H1 (cell line): ENCODE measurements around the gene ASH1L. TPM values are rescaled to one million over a fixed set of nuclear protein-coding genes. Genes with fewer than 3 reads are reported as not detected.

Source experiments
- BACH1 ChIP-seq: IDR thresholded peaks from 2 replicates; pipeline ENCODE4 v1.6.1; 2012; ENCODE audit warnings: low read length, improper control_type of control experiment
- KDM1A ChIP-seq: fragments of 200-600, 300-600 bp; sonication (generic); IDR thresholded peaks from 2 replicates; pipeline ENCODE4 v1.7.1; 2016; ENCODE audit warnings: mild to moderate bottlenecking, low read length, borderline replicate concordance
- MAX ChIP-seq: IDR thresholded peaks from 2 replicates; pipeline ENCODE4 v1.6.1; 2012; ENCODE audit warnings: inconsistent platforms
- RXRA ChIP-seq: IDR thresholded peaks from 2 replicates; pipeline ENCODE4 v1.6.1; 2011; ENCODE audit warnings: low read depth, mild to moderate bottlenecking, low read length, moderate library complexity; ENCODE audit not compliant: insufficient read depth
- SAP30 ChIP-seq: fragments of 300-600 bp; sonication (generic); IDR thresholded peaks from 2 replicates; pipeline ENCODE4 v1.7.1; 2012; ENCODE audit warnings: low read length, moderate library complexity, mild to moderate bottlenecking, inconsistent platforms; ENCODE audit not compliant: insufficient read depth, insufficient replicate concordance
- SIN3A ChIP-seq, 2 experiments: IDR thresholded peaks in 1 of 2; conservative IDR thresholded peaks in 1 of 2; 2 replicates each; pipeline ENCODE4 v1.6.1; 2011 to 2012; ENCODE audit warnings: low read length in 2 of 2, improper control_type of control experiment in 1 of 2, low read depth in 1 of 2, mild to moderate bottlenecking in 1 of 2
- TAF1 ChIP-seq: IDR thresholded peaks from 2 replicates; pipeline ENCODE4 v1.6.1; 2011; ENCODE audit warnings: mild to moderate bottlenecking, low read depth, low read length
- polyA plus RNA-seq, 7 experiments: library from polyadenylated mRNA; depleted of rRNA in 3 of 7; stranded (reverse) in 5 of 7; unstranded in 2 of 7; fragments of >200 nt in 5 of 7; fragments of 200-250 nt in 2 of 7; gene quantifications; 1 replicate in 5 of 7; 2 replicates in 1 of 7; 4 replicates in 1 of 7; pipeline versions ENCODE4 v1.2.1 to v1.2.3, GENCODE V29; 2011 to 2013; ENCODE audit warnings: missing spikeins in 2 of 7, mixed read lengths in 2 of 7
- total RNA-seq: library from RNA; stranded (reverse); fragmentation: NEBNext Ultra II Directional; extraction: Animal tissue kit (Norgen Biotek cat#: 25700); gene quantifications from 2 replicates; pipeline ENCODE4 v1.2.1, GENCODE V29; 2021
- TF ChIP-seq, protein P1 (sequence below): fragments of 300-600 bp; sonication (generic); IDR thresholded peaks from 2 replicates; pipeline ENCODE4 v1.7.1; 2012; ENCODE audit warnings: low read length, moderate library complexity, mild to moderate bottlenecking, inconsistent platforms; ENCODE audit not compliant: insufficient replicate concordance

Gene ASH1L
- total and polyA plus RNA-seq, 2 of the 8 experiments (the other 6 are each of a cell fraction or from before 2014, with no cell fraction given), result 7.5 to 27.6 TPM

- TF ChIP-seq, protein P1, sequence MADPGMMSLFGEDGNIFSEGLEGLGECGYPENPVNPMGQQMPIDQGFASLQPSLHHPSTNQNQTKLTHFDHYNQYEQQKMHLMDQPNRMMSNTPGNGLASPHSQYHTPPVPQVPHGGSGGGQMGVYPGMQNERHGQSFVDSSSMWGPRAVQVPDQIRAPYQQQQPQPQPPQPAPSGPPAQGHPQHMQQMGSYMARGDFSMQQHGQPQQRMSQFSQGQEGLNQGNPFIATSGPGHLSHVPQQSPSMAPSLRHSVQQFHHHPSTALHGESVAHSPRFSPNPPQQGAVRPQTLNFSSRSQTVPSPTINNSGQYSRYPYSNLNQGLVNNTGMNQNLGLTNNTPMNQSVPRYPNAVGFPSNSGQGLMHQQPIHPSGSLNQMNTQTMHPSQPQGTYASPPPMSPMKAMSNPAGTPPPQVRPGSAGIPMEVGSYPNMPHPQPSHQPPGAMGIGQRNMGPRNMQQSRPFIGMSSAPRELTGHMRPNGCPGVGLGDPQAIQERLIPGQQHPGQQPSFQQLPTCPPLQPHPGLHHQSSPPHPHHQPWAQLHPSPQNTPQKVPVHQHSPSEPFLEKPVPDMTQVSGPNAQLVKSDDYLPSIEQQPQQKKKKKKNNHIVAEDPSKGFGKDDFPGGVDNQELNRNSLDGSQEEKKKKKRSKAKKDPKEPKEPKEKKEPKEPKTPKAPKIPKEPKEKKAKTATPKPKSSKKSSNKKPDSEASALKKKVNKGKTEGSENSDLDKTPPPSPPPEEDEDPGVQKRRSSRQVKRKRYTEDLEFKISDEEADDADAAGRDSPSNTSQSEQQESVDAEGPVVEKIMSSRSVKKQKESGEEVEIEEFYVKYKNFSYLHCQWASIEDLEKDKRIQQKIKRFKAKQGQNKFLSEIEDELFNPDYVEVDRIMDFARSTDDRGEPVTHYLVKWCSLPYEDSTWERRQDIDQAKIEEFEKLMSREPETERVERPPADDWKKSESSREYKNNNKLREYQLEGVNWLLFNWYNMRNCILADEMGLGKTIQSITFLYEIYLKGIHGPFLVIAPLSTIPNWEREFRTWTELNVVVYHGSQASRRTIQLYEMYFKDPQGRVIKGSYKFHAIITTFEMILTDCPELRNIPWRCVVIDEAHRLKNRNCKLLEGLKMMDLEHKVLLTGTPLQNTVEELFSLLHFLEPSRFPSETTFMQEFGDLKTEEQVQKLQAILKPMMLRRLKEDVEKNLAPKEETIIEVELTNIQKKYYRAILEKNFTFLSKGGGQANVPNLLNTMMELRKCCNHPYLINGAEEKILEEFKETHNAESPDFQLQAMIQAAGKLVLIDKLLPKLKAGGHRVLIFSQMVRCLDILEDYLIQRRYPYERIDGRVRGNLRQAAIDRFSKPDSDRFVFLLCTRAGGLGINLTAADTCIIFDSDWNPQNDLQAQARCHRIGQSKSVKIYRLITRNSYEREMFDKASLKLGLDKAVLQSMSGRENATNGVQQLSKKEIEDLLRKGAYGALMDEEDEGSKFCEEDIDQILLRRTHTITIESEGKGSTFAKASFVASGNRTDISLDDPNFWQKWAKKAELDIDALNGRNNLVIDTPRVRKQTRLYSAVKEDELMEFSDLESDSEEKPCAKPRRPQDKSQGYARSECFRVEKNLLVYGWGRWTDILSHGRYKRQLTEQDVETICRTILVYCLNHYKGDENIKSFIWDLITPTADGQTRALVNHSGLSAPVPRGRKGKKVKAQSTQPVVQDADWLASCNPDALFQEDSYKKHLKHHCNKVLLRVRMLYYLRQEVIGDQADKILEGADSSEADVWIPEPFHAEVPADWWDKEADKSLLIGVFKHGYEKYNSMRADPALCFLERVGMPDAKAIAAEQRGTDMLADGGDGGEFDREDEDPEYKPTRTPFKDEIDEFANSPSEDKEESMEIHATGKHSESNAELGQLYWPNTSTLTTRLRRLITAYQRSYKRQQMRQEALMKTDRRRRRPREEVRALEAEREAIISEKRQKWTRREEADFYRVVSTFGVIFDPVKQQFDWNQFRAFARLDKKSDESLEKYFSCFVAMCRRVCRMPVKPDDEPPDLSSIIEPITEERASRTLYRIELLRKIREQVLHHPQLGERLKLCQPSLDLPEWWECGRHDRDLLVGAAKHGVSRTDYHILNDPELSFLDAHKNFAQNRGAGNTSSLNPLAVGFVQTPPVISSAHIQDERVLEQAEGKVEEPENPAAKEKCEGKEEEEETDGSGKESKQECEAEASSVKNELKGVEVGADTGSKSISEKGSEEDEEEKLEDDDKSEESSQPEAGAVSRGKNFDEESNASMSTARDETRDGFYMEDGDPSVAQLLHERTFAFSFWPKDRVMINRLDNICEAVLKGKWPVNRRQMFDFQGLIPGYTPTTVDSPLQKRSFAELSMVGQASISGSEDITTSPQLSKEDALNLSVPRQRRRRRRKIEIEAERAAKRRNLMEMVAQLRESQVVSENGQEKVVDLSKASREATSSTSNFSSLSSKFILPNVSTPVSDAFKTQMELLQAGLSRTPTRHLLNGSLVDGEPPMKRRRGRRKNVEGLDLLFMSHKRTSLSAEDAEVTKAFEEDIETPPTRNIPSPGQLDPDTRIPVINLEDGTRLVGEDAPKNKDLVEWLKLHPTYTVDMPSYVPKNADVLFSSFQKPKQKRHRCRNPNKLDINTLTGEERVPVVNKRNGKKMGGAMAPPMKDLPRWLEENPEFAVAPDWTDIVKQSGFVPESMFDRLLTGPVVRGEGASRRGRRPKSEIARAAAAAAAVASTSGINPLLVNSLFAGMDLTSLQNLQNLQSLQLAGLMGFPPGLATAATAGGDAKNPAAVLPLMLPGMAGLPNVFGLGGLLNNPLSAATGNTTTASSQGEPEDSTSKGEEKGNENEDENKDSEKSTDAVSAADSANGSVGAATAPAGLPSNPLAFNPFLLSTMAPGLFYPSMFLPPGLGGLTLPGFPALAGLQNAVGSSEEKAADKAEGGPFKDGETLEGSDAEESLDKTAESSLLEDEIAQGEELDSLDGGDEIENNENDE, result no peak
- TF ChIP-seq MAX, result no peak
- TF ChIP-seq TAF1, result no peak
- no peak for TF ChIP-seq SAP30
- no peak for TF ChIP-seq SIN3A (conservative IDR thresholded peaks at IDR 0.05 in 1 of 2, IDR thresholded peaks at IDR 0.05 in 1 of 2; ENCODE audit: low read depth in 1 of 2, low read length in 2 of 2)
- no peak for TF ChIP-seq KDM1A
- no peak for TF ChIP-seq BACH1
- no peak for TF ChIP-seq RXRA
Observed at GRCh38 chr1:155339515-155340097, 223.0 kb downstream of the ASH1L start (continued).
